Measurements from ENCODE around the gene GCDH.

GCDH gene

DNA sequence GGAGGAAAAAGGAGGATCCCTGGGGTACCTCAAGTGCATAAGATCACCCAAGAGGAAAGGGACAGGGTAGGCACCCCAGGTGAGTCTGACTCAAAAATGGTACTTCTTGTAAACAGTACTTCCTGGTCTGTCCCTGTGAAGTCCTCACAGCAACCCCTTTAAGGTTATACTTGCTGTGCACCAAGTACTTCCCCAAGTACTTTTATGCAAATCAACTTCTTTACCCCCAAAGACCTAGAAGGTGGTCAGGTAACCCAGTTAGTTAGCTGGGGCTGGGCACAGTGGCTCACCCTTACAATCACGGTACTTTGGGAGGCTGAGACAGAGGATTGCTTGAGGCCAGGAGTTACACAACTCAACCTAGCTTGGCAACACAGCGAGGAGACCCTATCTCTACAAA is 49.9 kb downstream of the GCDH start:
- DNase-seq (ENCODE audit: low read depth in 2 of 2), result no peak

DNA sequence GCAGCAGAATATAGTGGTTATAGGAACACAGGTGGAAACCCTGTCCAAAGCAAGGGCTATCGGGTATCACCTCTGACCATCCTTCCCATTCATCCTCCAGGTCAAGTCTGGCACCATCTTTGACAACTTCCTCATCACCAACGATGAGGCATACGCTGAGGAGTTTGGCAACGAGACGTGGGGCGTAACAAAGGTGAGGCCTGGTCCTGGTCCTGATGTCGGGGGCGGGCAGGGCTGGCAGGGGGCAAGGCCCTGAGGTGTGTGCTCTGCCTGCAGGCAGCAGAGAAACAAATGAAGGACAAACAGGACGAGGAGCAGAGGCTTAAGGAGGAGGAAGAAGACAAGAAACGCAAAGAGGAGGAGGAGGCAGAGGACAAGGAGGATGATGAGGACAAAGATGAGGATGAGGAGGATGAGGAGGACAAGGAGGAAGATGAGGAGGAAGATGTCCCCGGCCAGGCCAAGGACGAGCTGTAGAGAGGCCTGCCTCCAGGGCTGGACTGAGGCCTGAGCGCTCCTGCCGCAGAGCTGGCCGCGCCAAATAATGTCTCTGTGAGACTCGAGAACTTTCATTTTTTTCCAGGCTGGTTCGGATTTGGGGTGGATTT is 52.6 kb downstream of the GCDH start:
- DNase-seq (ENCODE audit: low read depth in 2 of 2), result no peak

DNA sequence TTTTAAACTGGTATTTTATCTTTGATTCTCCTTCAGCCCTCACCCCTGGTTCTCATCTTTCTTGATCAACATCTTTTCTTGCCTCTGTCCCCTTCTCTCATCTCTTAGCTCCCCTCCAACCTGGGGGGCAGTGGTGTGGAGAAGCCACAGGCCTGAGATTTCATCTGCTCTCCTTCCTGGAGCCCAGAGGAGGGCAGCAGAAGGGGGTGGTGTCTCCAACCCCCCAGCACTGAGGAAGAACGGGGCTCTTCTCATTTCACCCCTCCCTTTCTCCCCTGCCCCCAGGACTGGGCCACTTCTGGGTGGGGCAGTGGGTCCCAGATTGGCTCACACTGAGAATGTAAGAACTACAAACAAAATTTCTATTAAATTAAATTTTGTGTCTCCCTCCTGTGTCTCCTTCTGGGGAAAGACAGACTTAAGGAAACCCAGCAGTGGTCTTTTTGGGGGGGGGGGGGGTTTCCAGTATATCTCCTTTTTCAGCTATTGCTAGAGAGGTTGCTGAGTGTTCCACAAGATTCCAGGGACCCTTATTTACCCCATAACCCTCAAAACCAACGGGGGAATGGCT is 53.2 kb downstream of the GCDH start:
- no peak for DNase-seq (ENCODE audit: low read depth in 2 of 2)

- DNase-seq (ENCODE audit: low read depth in 2 of 2), result peak; percentile 99
Observed at GRCh38 chr19:12945479-12946091, 54.6 kb downstream of the GCDH start, which contains the start of gene RAD23A. RAD23A (plus strand) TSS chr19:12945862; CDS start chr19:12945949, 87 bp downstream.

DNA sequence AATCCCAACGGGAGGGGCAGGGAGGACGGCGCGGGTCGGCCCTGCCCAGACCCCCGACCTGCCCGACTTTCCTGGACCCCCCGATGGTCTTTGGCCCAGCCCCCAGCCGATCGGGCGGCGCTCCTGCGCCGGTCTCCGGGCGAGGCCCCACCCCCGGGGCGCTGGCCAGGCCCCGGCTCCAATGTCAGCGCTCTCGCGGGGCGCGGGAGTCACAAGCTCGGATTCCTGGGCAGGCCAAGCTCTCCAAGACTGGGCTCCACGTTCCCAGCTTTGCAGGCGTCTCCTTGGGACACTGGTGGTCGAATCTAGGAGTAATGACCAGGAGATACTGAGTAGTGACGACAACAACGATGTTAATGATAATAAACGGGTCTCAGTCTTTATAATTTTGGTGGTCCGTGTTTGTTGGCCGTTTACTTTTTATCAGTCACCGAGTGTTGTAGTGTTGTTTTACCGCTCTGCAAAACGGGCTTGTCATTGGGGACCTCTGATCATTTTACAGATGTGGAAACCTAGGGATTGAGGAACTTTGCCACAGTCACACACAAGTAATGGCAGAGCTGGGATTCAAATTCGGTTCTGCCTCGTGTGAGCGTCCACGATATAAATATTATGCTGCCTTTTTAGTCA is 55.2 kb downstream of the GCDH start:
- peak; percentile 40 to 43 for DNase-seq (ENCODE audit: low read depth in 2 of 2)

DNA sequence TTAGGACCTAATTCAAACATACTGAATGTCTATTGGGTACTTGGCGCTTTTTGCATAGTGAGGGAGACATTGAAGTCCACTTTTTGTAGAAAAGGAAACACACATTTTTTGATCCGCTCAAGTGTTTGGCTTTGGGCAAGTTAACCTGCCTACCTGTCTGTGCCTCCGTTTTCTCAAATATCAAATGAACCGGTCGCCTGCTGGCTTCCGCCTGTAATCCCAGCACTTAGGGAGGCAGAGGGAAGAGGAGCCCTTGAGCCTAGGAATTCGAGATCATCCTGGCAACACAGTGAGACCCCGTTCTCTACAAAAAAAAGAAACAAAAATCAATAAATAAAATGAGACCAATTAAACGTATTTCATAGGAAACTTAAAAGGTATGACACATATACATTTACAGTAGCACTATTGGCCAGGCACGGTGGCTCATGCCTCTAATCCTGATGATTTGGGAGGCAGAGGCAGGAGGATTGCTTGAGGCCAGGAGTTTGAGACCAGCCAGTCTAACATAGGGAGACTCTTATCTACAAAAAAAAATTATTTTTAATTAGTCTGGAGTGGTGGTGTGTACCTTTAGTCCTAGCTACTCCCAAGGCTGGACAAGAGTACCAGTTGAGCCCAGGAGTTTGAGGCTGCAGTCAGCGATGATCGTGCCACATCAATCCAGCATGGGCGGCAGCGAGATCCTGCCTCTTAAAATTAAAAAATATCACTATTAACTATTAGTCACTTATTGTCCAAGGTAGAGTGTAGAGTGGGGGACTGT is 56.0 kb downstream of the GCDH start:
- no peak for DNase-seq (ENCODE audit: low read depth in 2 of 2)

- no peak for DNase-seq (ENCODE audit: low read depth in 2 of 2)
Observed at GRCh38 chr19:12947702-12948611, 57.0 kb downstream of the GCDH start.

GRCh38 chr19:12948612-12949362 is 57.8 kb downstream of the GCDH start:
- DNase-seq (ENCODE audit: low read depth in 2 of 2), result no peak

Data from stimulated activated CD8-positive, alpha-beta memory T cell treated with anti-CD3 and anti-CD28 coated beads, Interleukin-2, amount 100 ng/mL, for 48 hours (primary cell).